GM23338 (cell line): ENCODE data around the gene NT5DC3. TPM values are rescaled to one million over a fixed set of nuclear protein-coding genes. Genes with fewer than 3 reads are reported as not detected.

Source experiments
- ATAC-seq: fragments of 200-7000 bp; cut with Tn5 transposase; 3 replicates; pipeline ENCODE4 v1.9.1; 2020
- DNase-seq: peaks from one replicate; pipeline ENCODE4 v3.0.0-alpha.2; 2015; ENCODE audit warnings: low spot score
- H2AFZ ChIP-seq: fragments of 200-600 bp; sonication (generic); 2 replicates; pipeline ENCODE4 v1.8.0; 2016; ENCODE audit warnings: antibody characterized with exemption, mild to moderate bottlenecking, moderate library complexity
- H3F3A ChIP-seq: fragments of 200-600 bp; sonication (generic); replicated peaks from 2 replicates; pipeline ENCODE4 v1.8.0; 2017; ENCODE audit warnings: antibody characterized with exemption, mixed run types, low read depth
- H3K27ac ChIP-seq: fragments of 200-600 bp; sonication (generic); 2 replicates; pipeline ENCODE4 v1.6.1; 2016; ENCODE audit warnings: low read depth
- H3K27me3 ChIP-seq: fragments of 200-600 bp; sonication (generic); 2 replicates; pipeline ENCODE4 v1.8.0; 2016; ENCODE audit warnings: mild to moderate bottlenecking, mixed run types, moderate library complexity; ENCODE audit not compliant: insufficient read depth
- H3K36me3 ChIP-seq: fragments of 200-600 bp; sonication (generic); 2 replicates; pipeline ENCODE4 v1.8.0; 2016; ENCODE audit warnings: mild to moderate bottlenecking; ENCODE audit not compliant: insufficient read depth
- H3K4me1 ChIP-seq: fragments of 200-600 bp; sonication (generic); 2 replicates; pipeline ENCODE4 v1.8.0; 2016; ENCODE audit warnings: mild to moderate bottlenecking, moderate library complexity; ENCODE audit not compliant: insufficient read depth
- H3K4me2 ChIP-seq: fragments of 200-600 bp; sonication (generic); 2 replicates; pipeline ENCODE4 v1.7.1; 2017; ENCODE audit warnings: mixed run types
- H3K4me3 ChIP-seq: fragments of 200-600 bp; sonication (generic); 2 replicates; pipeline ENCODE4 v1.6.1; 2016; ENCODE audit warnings: mixed run types
- H3K79me2 ChIP-seq: fragments of 200-600 bp; sonication (generic); replicated peaks from 2 replicates; pipeline ENCODE4 v1.8.0; 2017; ENCODE audit warnings: mild to moderate bottlenecking; ENCODE audit not compliant: insufficient read depth
- H3K9me2 ChIP-seq: fragments of 200-600 bp; sonication (generic); 2 replicates; pipeline ENCODE4 v1.8.0; 2017; ENCODE audit not compliant: insufficient read depth
- H4K20me1 ChIP-seq: fragments of 200-600 bp; sonication (generic); replicated peaks from 2 replicates; pipeline ENCODE4 v1.8.0; 2017; ENCODE audit warnings: mild to moderate bottlenecking; ENCODE audit not compliant: insufficient read depth
- H3K27ac Mint-ChIP-seq: 2 replicates; pipeline ENCODE4 v1.8.0; 2020; ENCODE audit warnings: inconsistent platforms, mild to moderate bottlenecking, moderate library complexity, mixed read lengths
- H3K27me3 Mint-ChIP-seq: 3 replicates; pipeline ENCODE4 v1.8.0; 2022; ENCODE audit warnings: low read depth, mild to moderate bottlenecking, moderate library complexity, mixed read lengths, inconsistent platforms; ENCODE audit not compliant: insufficient read depth, poor library complexity
- H3K36me3 Mint-ChIP-seq: 3 replicates; pipeline ENCODE4 v1.8.0; 2021; ENCODE audit warnings: low read depth, mild to moderate bottlenecking, inconsistent platforms, moderate library complexity, mixed read lengths
- H3K4me1 Mint-ChIP-seq: 3 replicates; pipeline ENCODE4 v1.8.0; 2020; ENCODE audit warnings: mild to moderate bottlenecking, inconsistent platforms, mixed read lengths
- H3K4me3 Mint-ChIP-seq: 3 replicates; pipeline ENCODE4 v1.8.0; 2021; ENCODE audit warnings: moderate library complexity, mild to moderate bottlenecking, inconsistent platforms, mixed read lengths
- H3K9me3 Mint-ChIP-seq: 3 replicates; pipeline ENCODE4 v1.8.0; 2020; ENCODE audit warnings: moderate library complexity, mild to moderate bottlenecking, inconsistent platforms, mixed read lengths
- CREB1 ChIP-seq: fragments of 250-450 bp; sonication (Bioruptor Pico); IDR thresholded peaks from 2 replicates; pipeline ENCODE4 v1.5.0; 2020; ENCODE audit warnings: low read depth, mild to moderate bottlenecking, moderate library complexity
- ETS1 ChIP-seq: IDR thresholded peaks from 2 replicates; pipeline ENCODE4 v1.6.1; 2016; ENCODE audit warnings: antibody characterized with exemption
- EZH2 ChIP-seq: fragments of 200-600 bp; sonication (generic); IDR thresholded peaks from one replicate; pipeline ENCODE4 v1.8.0; 2017; ENCODE audit warnings: antibody characterized with exemption, mild to moderate bottlenecking, low read depth; ENCODE audit not compliant: unreplicated experiment
- EZH2phosphoT487 ChIP-seq: fragments of 200-600 bp; sonication (generic); IDR thresholded peaks from one replicate; pipeline ENCODE4 v1.8.1; 2018; ENCODE audit warnings: antibody characterized with exemption; ENCODE audit not compliant: unreplicated experiment
- STAT1 ChIP-seq: IDR thresholded peaks from one replicate; pipeline ENCODE4 v1.6.1; 2016; ENCODE audit warnings: antibody characterized with exemption; ENCODE audit not compliant: unreplicated experiment
- ZNF114 ChIP-seq: fragments of 250-450 bp; sonication (Bioruptor Pico); IDR thresholded peaks from 2 replicates; pipeline ENCODE4 v1.5.0; 2020; ENCODE audit warnings: mild to moderate bottlenecking, moderate library complexity
- ZNF331 ChIP-seq: fragments of 250-450 bp; sonication (Bioruptor Pico); IDR thresholded peaks from 2 replicates; pipeline ENCODE4 v1.5.0; 2020; ENCODE audit warnings: low read depth, mild to moderate bottlenecking, moderate library complexity
- polyA plus RNA-seq: library from polyadenylated mRNA; unstranded; fragments of >200 nt; fragmentation: Nextera tagmentation; extraction: Ambion mirVana; gene quantifications from 2 replicates; pipeline ENCODE4 v1.2.1, GENCODE V29; 2016
- total RNA-seq: library from RNA; depleted of rRNA; stranded (reverse); fragments of >200 nt; shearing (Covaris generic); gene quantifications from 2 replicates; pipeline ENCODE4 v1.2.3, GENCODE V29; 2014
- TF ChIP-seq, protein P1 (sequence below): IDR thresholded peaks from one replicate; pipeline ENCODE4 v1.6.1; 2018; ENCODE audit warnings: antibody characterized with exemption; ENCODE audit not compliant: unreplicated experiment

The NT5DC3 gene
- total and polyA plus RNA-seq, 2 experiments from 2014 or later: 2.2 to 12.5 TPM

GRCh38 chr12:103729499-103729898 lies 111.5 kb downstream of the NT5DC3 start (continued):
- TF ChIP-seq ETS1: no peak
- TF ChIP-seq EZH2phosphoT487: no peak

- no peak for TF ChIP-seq STAT1
- TF ChIP-seq ETS1: no peak
- TF ChIP-seq, protein P1, sequence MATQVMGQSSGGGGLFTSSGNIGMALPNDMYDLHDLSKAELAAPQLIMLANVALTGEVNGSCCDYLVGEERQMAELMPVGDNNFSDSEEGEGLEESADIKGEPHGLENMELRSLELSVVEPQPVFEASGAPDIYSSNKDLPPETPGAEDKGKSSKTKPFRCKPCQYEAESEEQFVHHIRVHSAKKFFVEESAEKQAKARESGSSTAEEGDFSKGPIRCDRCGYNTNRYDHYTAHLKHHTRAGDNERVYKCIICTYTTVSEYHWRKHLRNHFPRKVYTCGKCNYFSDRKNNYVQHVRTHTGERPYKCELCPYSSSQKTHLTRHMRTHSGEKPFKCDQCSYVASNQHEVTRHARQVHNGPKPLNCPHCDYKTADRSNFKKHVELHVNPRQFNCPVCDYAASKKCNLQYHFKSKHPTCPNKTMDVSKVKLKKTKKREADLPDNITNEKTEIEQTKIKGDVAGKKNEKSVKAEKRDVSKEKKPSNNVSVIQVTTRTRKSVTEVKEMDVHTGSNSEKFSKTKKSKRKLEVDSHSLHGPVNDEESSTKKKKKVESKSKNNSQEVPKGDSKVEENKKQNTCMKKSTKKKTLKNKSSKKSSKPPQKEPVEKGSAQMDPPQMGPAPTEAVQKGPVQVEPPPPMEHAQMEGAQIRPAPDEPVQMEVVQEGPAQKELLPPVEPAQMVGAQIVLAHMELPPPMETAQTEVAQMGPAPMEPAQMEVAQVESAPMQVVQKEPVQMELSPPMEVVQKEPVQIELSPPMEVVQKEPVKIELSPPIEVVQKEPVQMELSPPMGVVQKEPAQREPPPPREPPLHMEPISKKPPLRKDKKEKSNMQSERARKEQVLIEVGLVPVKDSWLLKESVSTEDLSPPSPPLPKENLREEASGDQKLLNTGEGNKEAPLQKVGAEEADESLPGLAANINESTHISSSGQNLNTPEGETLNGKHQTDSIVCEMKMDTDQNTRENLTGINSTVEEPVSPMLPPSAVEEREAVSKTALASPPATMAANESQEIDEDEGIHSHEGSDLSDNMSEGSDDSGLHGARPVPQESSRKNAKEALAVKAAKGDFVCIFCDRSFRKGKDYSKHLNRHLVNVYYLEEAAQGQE: no peak
- no peak for TF ChIP-seq ZNF331
- TF ChIP-seq ZNF114 (CRISPR knock-in tag): no peak
- no peak for TF ChIP-seq EZH2
- no peak for TF ChIP-seq CREB1 (CRISPR knock-in tag)
- Mint-ChIP-seq H3K9me3 (peaks cover 9% of the 10 kb centered on the region), H3K36me3 (no peaks in the 10 kb centered on the region), H3K27ac (no peak overlapping the region), H3K27me3 (no peaks in the 10 kb centered on the region), H3K4me1 (no peaks in the 10 kb centered on the region), H3K4me3 (no peak overlapping the region)
- H4K20me1 ChIP-seq: no peaks in the 10 kb centered on the region
- peak overlapping the region; percentile 85; the same call in 1 of the 2 replicates for H2AFZ ChIP-seq
- no peaks in the 10 kb centered on the region for H3F3A ChIP-seq
- H3K27ac ChIP-seq: no peak overlapping the region
- ATAC-seq: no peak
- H3K9me2 ChIP-seq: no peaks in the 10 kb centered on the region
- H3K4me2 ChIP-seq: no peak overlapping the region
- H3K4me1 ChIP-seq: no peaks in the 10 kb centered on the region
- H3K36me3 ChIP-seq: no peaks in the 10 kb centered on the region
- H3K4me3 ChIP-seq: no peak overlapping the region
- no peaks in the 10 kb centered on the region for H3K79me2 ChIP-seq
- H3K27me3 ChIP-seq: no peaks in the 10 kb centered on the region
- DNase-seq: no peak
These were observed 112.7 kb downstream of the NT5DC3 start for GRCh38 chr12:103728323-103728722.

GRCh38 chr12:103727638-103728037 lies 113.4 kb downstream of the NT5DC3 start:
- no peak for ATAC-seq
- no peaks in the 10 kb centered on the region for H3K27me3 Mint-ChIP-seq

More at GRCh38 chr12:103727638-103728037, 113.4 kb downstream of the NT5DC3 start:
- Mint-ChIP-seq H3K36me3 (no peaks in the 10 kb centered on the region), H3K4me3 (no peak overlapping the region), H3K9me3 (peaks cover 7% of the 10 kb centered on the region), H3K27ac (no peak overlapping the region), H3K4me1 (no peaks in the 10 kb centered on the region)
- Histone ChIP-seq H3K79me2 (no peaks in the 10 kb centered on the region), H3K9me2 (no peaks in the 10 kb centered on the region), H3K4me1 (no peaks in the 10 kb centered on the region), H3F3A (no peaks in the 10 kb centered on the region), H3K27ac (no peak overlapping the region), H3K4me2 (no peak overlapping the region), H4K20me1 (no peaks in the 10 kb centered on the region), H2AFZ (no peak overlapping the region), H3K27me3 (no peaks in the 10 kb centered on the region), H3K36me3 (no peaks in the 10 kb centered on the region), H3K4me3 (no peak overlapping the region)
- no peak for TF ChIP-seq CREB1 (CRISPR knock-in tag)
- TF ChIP-seq, protein P1: no peak
- DNase-seq: no peak
